Activated naive CD4-positive, alpha-beta T cell (primary cell): Measurements from ENCODE around the gene NTN5.
"Not testable (repeated sequence)": the region's sequence is repeated elsewhere in the genome, so short reads cannot be mapped to it uniquely, and the experiment has no call there.

Experiments
- DNase-seq, 4 experiments: peaks; one replicate each; lab custom pipeline; 2025; lab: John Stamatoyannopoulos, UW

Gene NTN5, protein sequence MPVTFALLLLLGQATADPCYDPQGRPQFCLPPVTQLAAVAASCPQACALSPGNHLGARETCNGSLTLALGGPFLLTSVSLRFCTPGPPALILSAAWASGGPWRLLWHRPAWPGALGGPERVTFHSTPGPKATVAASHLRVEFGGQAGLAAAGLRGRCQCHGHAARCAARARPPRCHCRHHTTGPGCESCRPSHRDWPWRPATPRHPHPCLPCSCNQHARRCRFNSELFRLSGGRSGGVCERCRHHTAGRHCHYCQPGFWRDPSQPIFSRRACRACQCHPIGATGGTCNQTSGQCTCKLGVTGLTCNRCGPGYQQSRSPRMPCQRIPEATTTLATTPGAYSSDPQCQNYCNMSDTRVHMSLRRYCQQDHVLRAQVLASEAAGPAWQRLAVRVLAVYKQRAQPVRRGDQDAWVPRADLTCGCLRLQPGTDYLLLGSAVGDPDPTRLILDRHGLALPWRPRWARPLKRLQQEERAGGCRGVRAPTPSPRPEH

GRCh38 chr19:48672994-48673393, at the start of gene NTN5:
Gene NTN5, minus strand, starts transcription at chr19:48673017. Its CDS starts 2,031 bp downstream, at chr19:48670986.
- no peak for DNase-seq

DNA sequence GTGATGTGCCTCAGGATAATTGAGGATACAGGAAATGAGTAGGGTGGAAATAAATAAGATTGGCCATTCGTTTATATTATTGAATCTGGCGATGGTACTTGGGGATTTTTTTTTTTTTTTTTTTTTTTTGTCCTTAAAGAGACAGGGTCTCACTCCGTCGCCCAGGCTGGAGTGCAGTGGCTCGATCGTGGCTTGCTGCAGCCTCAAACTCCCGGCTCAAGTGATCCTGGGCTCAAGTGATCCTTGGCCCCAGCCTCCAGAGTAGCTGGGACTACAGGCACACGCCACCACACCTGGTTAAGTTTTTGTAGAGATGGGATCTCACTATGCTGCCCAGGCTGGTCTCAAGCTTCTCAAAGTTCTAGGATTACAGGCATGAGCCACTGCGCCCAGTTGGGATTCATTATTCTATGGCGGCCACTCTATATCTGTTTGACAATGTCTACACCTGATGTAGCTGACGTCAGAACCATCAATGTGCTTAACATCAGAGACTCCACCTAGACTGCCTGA, 49.4 kb upstream of the NTN5 start:
- no peak for DNase-seq

GRCh38 chr19:48720613-48721296, 47.9 kb upstream of the NTN5 start:
- DNase-seq = peak; percentile 73 to 82 (median 76)

- no peak for DNase-seq
These were observed 47.4 kb upstream of the NTN5 start for GRCh38 chr19:48720251-48720612.

- DNase-seq = no peak
These were observed 46.7 kb upstream of the NTN5 start, which contains the start of gene MAMSTR for GRCh38 chr19:48719263-48720171. Gene MAMSTR, minus strand, starts transcription at chr19:48719725. Its CDS starts 694 bp downstream, at chr19:48719031.

DNA sequence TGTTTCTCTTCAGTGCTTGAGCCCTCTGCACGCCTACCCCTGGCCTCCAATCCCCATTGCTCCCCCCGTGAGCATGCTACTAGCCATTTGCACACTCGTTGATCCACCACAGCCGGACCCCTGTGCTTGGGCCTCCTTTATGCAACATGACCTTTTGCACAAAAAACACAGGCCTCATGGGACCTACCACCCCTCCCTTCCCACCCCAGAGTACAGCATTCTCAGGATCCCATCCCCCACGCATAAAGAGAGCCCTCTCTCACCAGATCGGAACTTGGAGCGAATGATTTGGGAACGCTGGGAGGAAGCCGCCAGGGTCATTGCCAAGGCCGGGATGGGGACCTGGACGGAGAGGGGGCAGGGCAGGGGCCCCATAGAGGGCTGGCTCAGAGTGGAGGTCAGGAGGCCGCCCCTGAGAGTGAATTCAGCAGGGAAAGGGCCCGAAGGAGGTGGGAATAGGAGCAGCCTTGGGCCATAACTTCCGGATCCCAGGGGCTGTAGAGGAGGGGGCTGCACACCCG, 46.0 kb upstream of the NTN5 start:
- no peak for DNase-seq

GRCh38 chr19:48718106-48718505, 45.3 kb upstream of the NTN5 start:
- not testable (repeated sequence) for DNase-seq

DNA sequence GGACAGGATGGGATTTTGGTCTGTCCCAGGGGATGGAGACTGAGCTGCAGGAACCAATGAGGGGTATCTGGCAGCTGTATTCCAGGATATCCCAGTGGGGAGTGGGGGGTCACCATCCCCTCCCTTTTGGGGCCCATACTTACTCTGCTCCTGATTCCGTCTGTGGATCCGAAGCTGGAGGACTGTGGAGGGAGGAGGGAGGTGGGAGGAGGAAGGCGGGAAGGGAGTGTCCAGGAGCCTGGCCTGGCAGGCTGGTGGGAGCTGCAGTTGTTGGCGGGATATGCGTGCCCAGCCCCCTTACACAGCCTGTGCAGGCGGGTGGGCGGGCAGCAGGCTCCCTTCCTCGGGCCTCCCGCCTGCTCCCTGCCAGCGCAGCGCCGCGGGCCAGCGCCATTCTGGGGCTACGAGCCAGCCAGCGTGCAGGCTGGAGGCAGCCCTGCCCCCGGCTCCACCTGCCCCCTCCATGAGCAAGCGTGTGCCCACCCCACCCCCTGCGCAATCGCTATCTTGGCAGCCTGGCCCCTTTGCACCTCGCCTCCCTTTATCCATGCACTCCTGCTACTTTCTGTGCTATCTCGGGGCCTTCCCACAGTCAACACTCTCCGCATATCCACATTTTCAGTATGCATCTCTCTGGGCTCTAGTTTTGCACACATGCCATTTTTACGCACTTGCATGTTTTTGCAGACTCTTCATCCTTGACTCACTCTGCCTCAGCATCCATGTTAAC, 43.9 kb upstream of the NTN5 start:
- no peak for DNase-seq

GRCh38 chr19:48715681-48716171, 42.9 kb upstream of the NTN5 start:
- no peak for DNase-seq

DNA sequence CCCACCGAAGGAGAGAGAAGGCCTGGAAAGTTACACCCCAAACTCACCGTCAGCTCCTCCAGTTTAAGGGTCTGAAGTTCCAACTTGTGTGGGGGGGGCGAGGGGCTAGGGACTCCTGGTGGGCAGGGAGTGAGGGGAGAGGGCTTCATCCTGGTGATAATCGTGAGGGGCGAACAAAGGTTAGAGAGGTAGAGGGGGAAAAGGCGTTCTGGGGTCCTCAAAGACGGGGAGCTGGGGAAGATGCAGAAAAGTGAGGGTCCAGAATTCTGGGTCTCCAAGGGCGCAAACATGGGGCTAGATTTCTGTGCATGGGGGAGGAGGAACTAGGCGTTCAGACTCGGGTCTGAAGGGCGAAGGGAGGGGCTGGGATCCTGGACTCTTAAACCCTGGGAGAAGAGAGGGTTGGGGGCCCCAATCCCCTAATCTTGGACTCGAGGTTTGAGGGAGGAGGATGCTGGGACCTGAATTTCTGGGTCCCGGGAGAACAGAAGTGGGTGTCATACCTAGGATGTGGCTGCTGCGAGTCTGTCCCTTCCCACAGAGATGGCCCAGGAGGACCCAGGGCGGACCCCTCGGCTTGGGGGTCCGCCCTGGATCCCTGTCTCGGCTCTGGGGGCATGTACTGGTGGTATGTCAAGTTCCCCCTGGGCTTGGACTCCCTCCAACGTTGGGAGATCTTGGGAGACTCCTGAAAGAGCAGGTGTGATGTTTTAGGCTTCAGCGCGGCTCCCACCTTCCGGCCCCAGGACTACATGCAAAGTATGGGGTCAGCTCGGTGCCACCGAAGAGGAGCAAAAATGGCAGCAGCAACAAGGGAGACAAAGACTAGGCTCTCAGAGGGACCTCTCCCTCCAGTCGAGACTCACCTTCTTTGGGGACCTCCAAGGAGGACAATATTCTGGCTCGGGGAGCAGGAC, 42.2 kb upstream of the NTN5 start:
- DNase-seq = no peak

GRCh38 chr19:48713864-48714755, 41.3 kb upstream of the NTN5 start:
- peak; percentile 78 to 94 (median 88) for DNase-seq

GRCh38 chr19:48713041-48713863, 40.4 kb upstream of the NTN5 start:
- DNase-seq = no peak

DNA sequence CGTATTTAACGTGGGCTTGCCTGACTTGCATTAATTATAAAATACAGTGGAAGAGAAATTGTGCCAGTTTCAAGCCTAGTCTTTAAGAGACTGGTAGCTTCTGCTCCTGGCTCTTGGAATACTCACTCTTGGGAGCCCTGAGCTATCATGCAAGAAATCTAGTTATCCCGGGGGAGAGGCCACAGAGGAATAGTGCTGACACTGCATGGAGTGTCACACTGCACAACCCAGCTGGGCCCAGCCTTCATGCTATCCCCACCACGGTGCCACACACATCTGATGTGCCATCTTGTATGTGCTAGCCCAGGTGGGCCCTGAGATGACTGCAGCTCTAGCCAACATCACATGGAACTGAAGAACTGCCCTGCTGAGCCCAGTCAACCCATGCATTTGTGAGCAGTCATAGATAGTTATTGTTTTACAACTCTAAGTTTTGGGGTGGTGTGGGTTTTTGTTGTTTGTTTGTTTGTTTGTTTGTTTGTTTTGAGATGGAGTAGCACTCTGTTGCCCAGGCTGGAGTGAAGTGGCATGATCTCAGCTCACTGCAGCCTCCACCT, 38.4 kb upstream of the NTN5 start:
- no peak for DNase-seq

- no peak for DNase-seq
These were observed 35.7 kb upstream of the NTN5 start for GRCh38 chr19:48708471-48708870.

GRCh38 chr19:48705431-48705830, 32.6 kb upstream of the NTN5 start:
- no peak for DNase-seq

DNA sequence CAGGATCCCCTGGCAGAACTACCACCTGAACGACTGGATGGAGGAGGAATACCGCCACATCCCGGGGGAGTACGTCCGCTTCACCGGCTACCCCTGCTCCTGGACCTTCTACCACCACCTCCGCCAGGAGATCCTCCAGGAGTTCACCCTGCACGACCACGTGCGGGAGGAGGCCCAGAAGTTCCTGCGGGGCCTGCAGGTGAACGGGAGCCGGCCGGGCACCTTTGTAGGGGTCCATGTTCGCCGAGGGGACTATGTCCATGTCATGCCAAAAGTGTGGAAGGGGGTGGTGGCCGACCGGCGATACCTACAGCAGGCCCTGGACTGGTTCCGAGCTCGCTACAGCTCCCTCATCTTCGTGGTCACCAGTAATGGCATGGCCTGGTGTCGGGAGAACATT, 30.5 kb upstream of the NTN5 start:
- DNase-seq = no peak

DNA sequence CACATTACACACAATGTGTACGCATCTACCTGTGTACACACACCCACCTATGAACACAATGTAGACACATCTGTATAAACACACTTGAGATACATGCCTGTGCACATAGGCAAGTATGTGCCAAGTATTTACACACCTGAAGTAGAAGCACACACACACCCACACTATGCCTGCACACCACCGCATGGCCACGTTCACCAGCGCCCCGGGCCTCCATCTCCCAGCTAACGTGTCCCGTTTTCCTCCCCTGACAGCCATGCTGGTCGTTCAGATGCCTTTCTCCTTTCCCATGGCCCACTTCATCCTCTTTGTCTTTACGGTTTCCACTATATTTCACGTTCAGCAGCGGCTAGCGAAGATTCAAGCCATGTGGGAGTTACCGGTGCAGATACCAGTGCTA, 29.9 kb upstream of the NTN5 start:
- DNase-seq = no peak
